CD4-positive, alpha-beta T cell treated with Interleukin-1 beta for 1 hour (primary cell): Measurements from ENCODE around the gene PLXNC1.

Experiments used
- DNase-seq, 2 donors: peaks; one replicate each; pipeline ENCODE4 v3.0.0-alpha.2; 2020 to 2022

PLXNC1 gene

DNA sequence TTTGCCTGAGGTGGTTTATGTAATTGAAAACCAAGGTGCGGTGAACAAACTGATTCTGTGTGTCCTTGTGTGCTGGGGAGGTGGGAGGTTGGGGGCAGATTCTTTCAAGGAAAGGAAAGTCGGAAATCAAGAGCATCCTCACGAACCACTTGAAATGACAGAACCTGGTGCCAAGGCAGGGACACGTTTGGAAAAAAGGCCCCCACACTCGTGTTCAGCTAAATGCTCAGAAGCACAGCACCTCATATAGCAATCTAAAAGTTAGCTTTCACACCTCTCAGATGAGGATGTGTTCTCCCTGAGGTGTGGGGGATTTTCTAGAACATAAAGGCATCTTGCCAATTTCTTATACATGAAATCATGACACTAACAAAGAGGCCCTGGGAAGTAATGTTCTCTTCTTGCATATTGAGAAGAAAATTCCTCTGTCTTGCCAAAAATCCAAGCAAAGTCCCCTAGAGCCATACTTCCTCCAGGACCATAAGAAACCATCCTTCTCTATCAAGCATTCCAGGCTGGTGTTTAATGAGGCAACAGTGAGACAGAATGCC, 119.6 kb downstream of the PLXNC1 start:
- no peak for DNase-seq

DNA sequence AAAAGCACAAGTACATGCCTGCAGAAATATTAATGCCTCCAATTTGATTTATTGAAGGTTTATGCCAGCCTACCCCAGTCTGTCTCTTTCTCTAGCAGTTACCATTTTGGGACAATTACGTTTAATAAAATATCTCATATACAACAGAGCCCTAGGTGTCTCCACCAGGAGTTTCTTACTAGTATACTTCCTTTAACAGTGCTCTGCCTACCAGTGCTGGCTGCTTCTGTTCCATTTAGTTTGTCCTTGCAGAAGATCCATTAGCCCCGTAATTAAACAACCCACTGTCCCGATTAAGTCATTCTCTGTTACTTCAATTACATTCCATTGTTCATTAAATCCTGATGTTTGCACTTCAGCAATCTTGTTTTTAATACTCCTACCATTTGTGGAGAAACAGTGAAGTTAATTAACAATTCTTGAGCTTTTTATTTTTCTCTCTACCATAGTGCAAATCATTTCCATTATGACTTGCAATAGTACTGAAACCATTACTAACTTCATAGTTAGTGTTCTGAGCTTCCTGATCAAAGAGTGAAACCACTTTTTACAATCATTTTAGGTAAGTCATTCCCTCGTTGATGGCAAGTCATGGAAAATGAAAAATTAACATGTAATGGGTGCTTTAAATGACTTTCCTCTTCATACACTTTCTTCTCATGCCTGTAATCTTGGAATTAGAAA, 121.1 kb downstream of the PLXNC1 start:
- DNase-seq: no peak

DNA sequence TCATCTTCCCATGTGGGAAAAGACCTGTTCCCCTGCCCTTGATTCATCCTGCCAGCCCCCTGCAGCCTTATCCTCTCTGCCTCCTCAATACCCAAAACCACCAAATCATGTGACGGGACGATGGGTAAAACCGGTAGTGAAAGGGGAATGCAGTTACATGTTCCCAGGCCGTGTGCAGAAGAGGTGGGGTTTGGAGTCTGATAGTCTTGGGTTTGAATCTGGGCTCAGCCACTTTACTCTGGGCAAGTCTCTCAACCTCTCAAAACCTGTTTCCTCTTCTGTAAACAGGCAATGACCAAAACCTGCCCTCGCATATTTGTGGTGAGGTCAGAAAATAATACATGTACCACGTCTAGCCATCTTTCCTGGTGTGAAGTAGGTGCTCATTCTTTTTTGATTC, 123.0 kb downstream of the PLXNC1 start:
- DNase-seq: peak in 1 of 2 donors; percentile 6

DNA sequence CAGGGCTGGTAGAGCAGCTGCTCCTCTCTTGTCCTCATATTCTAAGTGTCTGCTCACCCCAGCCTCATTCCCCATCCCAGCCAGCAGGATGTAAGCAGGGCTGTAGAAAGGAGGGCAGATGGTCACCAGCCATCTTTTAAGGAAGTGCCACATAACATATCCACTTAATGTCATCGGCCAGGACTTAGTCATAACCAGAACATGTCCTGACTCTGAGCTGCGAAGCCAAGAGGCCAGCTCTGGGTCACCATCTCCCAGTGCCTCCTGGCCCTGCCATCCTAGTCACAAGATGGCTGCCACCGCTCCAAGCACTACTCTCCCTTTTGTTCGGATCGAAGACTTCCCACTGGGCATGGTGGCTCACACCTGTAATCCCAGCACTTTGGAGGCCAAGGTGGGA, 123.9 kb downstream of the PLXNC1 start:
- DNase-seq: no peak

DNA sequence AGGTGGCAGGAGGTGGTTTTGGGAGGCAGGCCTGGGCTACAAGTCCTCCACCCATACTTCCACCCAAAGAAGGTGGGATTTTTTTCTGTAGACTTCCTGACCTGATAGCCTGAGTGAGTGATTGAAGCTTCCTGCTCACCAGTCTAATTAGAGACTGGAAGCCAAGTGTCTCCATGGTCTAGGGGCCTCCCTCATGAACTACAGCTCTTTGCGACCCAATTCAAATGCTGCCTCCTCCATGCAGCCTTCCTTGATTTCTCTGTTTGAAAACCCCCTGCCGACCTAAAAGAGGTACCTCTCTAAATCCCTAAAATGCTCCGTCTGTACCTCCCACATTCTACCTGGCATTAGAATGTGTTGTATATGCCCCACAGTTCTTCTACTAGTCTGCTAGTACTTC, 124.9 kb downstream of the PLXNC1 start:
- DNase-seq: no peak

DNA sequence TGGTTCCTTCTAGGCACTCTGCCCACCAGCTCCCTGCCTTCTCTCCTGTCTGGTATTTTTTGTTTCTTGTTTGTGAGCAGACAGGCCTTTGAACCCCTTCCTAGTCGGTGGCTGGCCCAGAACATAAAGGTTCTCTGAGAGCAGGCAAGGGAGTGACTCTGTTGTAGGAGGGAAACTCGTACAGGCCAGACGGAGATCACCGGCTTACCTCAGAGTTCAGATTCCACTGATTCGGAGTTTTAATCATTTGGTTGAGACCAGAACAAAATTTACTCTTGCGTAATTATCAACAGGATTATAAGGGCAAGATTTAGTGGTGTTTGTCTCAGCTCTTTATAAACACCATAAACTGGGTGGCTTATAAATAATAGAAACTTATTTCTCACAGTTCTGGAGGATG, 128.3 kb downstream of the PLXNC1 start:
- DNase-seq: no peak

DNA sequence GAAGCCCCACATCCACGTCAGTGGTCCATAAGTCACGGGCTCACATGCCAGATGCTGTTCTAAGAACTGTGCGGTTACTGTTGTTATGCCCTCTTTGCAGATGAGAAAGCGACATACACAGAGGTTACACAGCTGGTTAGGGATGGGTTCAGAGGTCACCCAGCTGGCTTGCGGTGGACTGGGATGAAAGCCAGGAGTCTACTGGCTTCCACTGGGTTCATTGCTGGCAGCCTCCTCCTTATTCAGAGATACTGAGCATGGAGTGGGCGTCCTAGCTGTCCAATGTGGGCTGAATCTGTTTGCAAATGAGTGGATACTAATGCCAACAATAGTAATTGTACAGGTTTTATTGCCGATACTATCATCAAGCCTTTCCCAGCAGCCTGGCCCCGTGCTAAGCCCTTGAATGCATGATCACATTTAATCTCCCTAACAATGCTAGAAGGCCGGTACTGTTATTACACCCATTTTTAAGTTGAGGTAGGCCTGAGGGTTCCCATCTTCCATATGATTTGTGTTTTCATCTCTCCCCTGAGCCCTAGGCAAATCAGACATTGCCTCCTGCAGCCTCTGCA, 129.1 kb downstream of the PLXNC1 start:
- no peak for DNase-seq

DNA sequence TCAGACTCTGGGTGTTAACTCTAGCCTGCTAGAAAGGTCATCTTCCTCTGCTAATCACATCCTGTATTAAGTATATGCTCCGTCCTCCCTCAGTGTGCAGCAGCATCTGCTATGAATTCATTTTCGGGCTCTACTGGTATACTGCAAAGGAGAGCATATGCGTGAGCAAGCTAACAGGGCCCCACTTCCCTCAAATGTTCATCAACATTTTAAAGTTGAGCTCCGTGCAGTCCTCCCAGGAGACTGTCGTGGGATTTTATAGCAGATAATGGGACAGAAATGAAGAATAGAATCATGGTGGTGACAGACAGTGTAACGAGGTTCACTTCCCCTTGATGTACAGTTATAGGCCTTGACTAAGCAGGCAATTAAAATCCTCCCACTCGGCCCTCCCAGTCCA, 131.7 kb downstream of the PLXNC1 start:
- no peak for DNase-seq

DNA sequence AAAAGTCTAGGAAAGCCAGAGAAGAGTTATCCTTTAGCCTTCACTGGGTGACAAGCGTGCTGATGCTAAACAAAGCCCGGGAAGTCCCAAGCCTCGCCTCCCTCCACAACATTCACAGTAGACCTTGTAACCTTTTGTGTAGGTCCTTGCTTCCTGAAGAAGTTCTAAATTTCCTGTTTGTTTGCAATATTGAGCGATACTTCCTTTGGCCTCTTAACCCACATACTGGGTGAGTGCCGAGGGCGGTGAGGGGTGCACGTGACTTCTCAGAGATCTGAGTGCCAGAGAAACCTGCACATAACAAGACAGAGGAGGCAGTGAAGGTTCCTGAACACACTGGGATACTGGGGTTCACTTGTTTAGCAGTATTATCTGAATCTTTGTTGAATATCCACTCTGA, 134.3 kb downstream of the PLXNC1 start:
- peak; percentile 23 to 61 for DNase-seq

DNA sequence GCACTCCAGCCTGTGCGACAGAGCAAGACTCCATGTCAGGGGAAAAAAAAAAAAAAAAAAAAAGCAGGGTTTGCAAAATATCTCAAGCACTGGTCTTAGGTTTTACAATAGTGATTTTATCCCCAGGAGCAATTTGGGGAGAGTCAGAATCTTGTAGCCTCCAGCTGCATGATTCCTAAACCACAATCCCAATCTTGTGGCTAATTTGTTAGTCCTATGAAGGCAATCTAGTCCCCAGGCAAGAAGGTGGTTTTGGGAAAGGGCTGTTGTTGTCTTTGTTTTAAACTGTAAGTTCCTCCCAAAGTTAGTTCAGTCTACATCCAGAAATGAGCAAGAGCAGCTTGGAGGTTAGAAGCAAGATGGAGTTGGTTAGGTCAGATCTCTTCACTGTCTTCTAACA, 135.7 kb downstream of the PLXNC1 start:
- no peak for DNase-seq

DNA sequence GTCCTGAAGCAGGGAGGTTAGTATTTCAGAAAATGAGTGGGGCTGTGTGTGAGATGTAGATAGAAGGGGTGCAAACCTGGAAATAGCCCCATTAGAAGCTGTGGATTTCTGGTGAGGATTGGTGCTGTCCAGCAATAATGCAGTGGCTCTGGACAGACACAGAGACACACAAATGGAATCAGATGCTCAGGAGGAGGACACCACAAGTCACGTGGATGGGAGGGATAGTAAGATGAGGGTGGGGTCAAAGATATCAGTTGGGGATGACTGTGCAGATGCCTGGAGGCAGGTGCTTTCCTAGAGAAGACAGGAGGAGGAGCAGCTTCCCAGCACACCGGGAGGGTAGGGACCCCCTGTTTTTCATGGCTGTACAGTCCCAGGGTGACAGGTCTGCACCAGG, 136.5 kb downstream of the PLXNC1 start:
- DNase-seq: no peak

DNA sequence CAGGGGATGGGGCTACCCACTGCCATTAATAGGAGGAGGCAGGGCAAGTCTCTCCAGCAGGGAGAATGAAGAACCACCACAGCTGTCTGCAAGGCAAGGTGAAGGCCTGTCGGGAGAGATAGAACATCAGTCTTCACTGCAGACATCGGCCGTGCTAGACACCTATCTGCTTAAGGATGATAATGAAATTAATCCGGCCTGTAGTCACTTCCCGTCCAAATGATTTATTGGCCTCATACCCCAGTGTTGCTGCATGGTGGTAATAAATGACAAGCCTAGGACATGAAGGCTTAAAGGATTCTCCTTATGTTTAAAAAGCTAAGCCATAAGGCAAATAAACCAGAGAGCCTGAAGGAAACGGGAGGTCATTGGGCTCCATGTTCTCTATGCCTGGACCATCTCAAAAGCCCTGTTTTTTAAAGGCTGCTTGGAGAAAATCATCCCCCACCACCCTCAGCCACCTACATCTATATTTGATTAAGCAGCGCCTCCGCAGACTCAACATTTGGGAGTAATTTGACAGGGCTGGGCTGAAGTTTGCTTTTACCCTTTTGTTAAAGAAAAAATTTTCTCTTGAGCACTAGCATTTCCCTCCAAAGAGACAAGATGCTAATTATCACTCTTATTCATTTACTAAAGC, 137.7 kb downstream of the PLXNC1 start:
- DNase-seq: no peak

DNA sequence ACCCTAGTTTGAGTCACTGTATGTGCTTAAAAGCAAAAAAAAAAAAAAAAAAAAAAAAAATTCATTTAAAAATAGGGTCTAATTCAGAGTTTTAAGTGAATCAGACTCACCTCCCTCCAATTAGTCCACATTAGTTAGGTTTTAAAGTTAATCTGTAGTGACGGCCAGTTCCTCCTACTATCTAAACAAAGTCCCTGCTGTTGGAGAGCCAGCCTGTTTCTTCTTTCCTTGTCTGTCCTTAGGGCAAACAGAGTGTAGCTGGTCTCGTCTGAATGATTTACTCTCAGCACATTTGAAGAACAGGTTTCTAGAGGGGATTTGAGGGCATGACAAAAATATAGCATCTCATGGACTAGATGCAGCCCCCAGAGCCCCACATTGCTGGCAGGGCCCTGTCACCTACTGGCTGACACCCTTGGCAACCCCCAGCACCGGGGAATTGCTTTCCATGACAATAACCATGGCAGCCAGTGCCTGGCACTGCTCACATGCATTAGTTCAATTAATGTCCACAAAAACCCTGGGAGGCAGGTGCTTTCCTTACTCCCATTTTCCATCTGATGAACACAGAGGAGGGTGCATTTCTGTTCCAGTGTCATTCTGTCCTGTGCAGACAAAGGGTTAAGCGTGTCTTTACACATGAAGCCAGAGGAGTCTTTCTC, 138.3 kb downstream of the PLXNC1 start:
- no peak for DNase-seq

DNA sequence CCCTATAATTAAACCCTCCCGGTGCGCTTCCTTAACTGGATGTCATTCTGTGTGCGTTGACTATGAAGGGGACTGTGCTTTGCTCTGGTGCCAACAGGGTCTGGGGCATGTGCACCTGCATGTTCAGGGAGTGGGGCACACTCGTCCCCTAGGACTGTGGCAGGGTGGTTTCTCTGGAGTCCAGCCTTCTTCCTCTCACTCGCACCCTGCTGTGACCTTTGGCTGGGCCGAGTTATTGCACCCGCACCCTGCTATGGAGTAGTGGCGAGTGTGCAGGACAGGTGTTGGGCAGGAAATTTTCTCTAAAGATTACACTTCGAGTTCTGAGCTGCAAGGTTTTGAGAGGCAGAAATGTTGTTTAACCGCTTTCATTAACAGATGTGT, 138.9 kb downstream of the PLXNC1 start:
- no peak for DNase-seq

DNA sequence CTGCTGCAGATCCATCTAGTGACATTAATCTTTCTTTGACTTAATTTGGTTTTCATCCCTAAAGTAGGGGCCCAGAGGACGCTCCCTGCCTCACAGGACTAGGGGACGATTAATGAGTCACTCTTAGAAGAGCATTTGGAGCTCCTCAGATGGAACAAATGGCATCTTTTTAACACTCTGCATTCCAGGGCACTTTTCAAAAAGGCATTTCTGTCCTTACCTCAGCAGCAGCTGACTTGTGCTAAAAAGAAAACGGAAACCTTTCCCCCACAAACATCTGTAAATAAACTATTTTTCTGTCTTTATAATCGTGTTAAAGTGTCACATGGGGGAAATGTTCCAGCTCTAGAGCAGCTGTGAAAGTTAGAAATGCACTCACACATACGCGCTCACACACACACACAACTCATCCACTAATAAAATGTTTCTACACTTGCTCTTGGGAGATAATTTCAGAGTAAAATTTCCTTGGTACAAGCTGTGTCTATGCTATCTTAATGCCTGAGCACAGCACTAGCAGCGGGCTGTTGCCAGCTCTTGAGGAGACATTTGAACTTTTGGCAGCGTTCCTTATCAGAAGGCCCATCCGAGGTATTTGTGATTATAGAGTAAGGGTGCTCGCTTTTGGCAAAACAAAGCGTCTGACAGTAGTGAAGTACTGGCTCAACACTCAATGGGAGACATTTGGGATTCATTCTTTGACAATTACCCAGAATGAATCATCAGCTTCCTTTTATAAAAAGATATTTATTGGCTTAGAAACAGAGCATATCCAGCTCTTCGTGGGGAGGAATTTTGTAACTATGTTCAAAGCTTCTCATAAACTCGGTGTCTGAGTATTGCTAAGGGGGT, 141.3 kb downstream of the PLXNC1 start:
- no peak for DNase-seq

DNA sequence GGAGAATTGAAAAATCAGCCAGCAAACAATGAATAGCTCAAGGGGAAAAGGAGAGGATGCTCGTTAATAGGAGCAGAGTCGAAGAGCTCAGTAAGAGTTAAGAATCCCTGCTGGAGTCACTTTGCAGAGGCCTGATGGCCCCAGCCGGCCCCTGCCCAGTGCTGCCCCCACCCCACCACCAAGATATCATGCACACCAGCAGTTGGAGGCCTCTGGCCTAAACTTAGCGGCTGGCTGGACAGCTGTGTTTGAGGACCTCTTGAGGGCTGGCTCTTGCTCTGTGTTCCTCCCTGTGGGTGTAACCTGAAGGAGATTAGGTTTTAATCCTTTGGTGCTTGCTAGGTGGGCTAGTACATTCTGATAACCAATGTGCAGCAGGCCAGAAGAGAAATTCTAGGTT, 142.0 kb downstream of the PLXNC1 start:
- no peak for DNase-seq

DNA sequence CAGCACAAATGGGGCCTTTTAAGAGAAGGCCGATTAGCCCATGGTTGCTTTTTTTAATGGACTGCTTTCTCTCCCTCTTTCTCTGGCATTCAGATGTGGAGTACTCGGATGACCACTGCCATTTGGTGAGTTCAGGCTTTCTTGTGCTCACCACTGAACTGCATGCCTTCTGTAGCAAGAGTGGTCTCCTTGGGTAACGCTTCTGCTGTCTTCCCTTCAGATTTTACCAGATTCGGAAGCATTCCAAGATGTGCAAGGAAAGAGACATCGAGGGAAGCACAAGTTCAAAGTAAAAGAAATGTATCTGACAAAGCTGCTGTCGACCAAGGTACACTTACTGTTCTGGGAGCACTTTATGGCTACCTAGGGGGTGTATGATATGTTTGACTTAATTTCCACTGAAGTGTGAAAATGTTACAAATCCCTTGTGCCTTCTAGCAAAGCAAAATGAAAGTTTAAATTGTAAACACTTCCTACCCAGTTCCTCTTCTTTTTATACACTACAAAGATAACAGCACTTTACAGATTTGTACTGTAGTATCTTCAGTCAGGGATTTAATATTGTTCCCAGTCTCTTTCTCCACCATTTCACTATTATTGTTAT, 148.8 kb downstream of the PLXNC1 start:
- no peak for DNase-seq

DNA sequence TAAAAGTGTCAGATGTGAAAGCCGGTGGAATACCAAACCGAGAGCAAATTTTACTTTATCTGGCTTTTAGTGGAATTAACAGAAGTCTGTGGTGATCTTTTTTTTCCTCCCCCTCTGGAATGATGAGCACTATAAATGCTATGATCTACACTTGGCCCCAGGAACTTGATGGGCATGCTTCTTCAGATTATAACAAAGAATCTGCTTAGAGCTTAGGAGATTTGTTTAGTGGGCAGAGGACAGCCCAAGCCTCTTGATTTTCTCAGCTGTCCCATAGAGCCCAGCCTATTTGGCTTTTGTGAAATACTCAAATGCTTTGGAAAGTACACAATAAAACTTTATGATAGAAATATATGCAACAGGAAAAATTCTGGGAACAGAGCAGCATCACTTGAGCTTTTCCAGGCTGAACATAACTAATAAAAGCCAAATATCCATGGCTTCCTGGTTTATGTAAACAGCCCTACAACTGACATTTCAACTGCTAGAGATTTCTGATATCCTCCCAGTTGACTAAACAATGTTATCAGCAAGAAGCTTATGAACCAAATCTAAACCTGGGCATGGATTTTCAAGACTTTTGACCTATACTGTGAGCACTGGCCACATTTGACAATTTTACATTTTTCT, 149.6 kb downstream of the PLXNC1 start:
- DNase-seq: no peak

DNA sequence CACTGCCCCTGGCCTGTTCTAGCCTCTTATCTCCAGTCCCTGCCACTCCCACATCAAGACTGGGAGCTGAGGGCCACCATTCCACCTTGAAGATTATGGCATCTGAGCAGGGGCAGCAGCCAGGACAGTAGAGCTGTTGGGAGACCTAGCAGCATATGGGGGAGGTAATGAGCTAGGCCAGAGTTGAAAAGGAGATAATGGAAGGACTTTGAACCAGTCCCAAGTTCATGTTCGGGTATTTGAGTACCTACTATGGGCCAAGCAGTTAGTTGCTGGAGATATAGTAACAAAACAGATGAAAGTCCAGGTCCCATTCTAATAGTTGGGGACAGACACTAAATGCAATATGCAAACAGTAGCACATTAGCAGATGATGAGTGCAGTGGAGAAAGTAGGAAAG, 151.5 kb downstream of the PLXNC1 start:
- DNase-seq: no peak

DNA sequence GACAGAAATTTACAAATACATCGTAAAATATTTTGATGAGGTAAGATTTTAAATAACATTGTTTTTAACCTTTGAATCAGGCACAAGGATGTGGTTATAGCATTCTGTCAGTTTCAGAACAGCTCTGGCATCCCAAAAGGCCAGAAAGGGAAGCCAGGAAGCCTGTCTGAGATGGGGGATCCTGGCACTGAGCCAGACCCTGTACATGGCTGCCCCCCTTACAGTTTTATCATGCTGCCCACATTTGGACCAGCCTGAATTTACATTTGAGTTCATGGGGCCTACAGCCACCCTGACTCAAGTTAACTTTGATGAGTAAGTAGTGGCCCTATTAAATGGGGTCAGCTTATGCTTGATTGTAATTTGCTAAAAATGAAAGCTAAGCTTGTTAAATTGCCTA, 155.6 kb downstream of the PLXNC1 start:
- DNase-seq: no peak

DNA sequence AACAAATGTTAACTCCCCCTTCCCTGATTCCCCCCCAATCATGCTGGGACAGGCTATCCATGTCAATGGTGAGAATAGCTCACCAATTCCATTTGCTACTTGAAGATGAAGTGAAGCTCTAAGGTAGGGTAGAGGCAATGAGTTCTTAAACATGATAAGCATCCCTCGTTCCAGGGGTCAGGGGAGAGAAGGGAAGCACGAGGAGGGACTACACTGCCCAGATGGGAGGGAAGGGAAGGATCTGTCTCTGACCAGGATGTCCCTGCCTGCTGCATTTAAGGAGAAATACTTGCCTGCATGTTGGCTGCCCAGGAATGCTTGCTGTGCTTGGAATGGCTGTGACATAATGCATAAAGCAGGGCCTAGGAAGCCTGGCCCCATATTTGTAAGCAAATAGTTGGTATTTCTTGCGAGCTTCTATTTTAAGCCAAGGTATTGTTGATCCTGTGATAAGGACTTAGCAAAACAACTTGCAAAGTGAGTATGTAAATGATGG, 156.2 kb downstream of the PLXNC1 start:
- DNase-seq: no peak
